Type B pancreatic cell (in vitro differentiated cells): ENCODE data around the gene ASXL2. TPM values are rescaled to one million over a fixed set of nuclear protein-coding genes. Genes with fewer than 3 reads are reported as not detected.

Experiments
- DNase-seq: peaks from one replicate; pipeline ENCODE4 v3.0.0; 2021; ENCODE audit warnings: mixed read lengths; ENCODE audit not compliant: unreplicated experiment; ENCODE audit errors: extremely low spot score
- H3K27ac Mint-ChIP-seq: 2 replicates; pipeline ENCODE4 v1.8.0; 2021; ENCODE audit warnings: mild to moderate bottlenecking, mixed read lengths
- H3K27me3 Mint-ChIP-seq: 2 replicates; pipeline ENCODE4 v1.8.0; 2021; ENCODE audit warnings: mixed read lengths
- H3K36me3 Mint-ChIP-seq: 2 replicates; pipeline ENCODE4 v1.8.0; 2021; ENCODE audit warnings: mixed read lengths
- H3K4me1 Mint-ChIP-seq: one replicate; pipeline ENCODE4 v1.8.0; 2021; ENCODE audit warnings: mixed read lengths; ENCODE audit not compliant: unreplicated experiment
- H3K4me3 Mint-ChIP-seq: 2 replicates; pipeline ENCODE4 v1.8.0; 2021; ENCODE audit warnings: mild to moderate bottlenecking, mixed read lengths
- H3K9me3 Mint-ChIP-seq: 2 replicates; pipeline ENCODE4 v1.8.0; 2021; ENCODE audit warnings: mixed read lengths
- total RNA-seq: library from RNA; stranded (reverse); gene quantifications from 2 replicates; pipeline ENCODE4 v1.2.1, GENCODE V29; 2021; ENCODE audit warnings: low replicate concordance
- TF ChIP-seq, protein P1 (sequence below): fragments of 200-600 bp; sonication (generic); conservative IDR thresholded peaks from 2 replicates; pipeline ENCODE4 v1.5.0; 2021; ENCODE audit warnings: antibody characterized with exemption, mild to moderate bottlenecking

The ASXL2 gene
- total RNA-seq, 1 donor from 2014 or later: 29.2 TPM

DNA sequence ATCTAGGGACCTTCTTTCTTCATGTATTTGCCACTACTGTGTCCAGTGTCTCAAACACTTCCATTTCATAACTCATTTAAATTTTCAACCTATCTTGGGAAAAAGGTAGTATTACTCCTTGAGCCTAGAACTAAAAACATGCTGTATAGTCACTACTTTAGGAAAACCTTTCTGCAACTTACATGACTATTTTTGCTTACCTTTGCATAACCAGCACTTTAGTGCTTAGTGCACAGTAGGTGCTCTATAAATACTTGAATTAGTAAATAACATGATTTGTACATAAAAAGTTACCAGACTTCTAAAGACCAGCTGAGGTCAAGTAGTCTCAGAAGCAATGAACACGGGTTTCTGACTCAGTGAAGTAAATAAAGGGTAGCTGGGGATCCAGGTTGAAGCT lies 142.5 kb downstream of the ASXL2 start:
- TF ChIP-seq, protein P1, sequence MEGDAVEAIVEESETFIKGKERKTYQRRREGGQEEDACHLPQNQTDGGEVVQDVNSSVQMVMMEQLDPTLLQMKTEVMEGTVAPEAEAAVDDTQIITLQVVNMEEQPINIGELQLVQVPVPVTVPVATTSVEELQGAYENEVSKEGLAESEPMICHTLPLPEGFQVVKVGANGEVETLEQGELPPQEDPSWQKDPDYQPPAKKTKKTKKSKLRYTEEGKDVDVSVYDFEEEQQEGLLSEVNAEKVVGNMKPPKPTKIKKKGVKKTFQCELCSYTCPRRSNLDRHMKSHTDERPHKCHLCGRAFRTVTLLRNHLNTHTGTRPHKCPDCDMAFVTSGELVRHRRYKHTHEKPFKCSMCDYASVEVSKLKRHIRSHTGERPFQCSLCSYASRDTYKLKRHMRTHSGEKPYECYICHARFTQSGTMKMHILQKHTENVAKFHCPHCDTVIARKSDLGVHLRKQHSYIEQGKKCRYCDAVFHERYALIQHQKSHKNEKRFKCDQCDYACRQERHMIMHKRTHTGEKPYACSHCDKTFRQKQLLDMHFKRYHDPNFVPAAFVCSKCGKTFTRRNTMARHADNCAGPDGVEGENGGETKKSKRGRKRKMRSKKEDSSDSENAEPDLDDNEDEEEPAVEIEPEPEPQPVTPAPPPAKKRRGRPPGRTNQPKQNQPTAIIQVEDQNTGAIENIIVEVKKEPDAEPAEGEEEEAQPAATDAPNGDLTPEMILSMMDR: no peak
- Mint-ChIP-seq H3K4me3 (no peak overlapping the region), H3K36me3 (peaks cover 3% of the 10 kb centered on the region), H3K27me3 (no peaks in the 10 kb centered on the region), H3K9me3 (no peaks in the 10 kb centered on the region), H3K4me1 (peaks cover 8% of the 10 kb centered on the region), H3K27ac (no peak overlapping the region)
- DNase-seq: no peak

DNA sequence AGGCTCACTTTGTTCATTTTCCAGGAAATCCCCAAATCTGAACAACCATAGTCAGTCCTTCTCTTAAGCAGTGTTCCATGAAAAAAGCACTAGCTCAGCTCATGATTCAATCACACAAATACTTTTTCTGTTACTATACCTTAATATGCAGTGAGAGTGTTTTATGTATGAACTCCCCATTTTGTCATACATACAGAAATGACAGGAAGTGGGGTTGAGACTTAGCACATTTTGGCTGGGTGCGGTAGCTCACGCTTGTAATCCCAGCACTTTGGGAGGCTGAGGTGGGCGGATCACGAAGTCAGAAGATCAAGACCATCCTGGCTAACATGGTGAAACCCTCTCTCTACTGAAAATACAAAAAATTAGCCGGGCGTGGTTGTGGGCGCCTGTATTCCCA lies 149.7 kb downstream of the ASXL2 start:
- Mint-ChIP-seq H3K27ac (no peak overlapping the region), H3K4me1 (no peaks in the 10 kb centered on the region), H3K27me3 (no peaks in the 10 kb centered on the region), H3K4me3 (no peak overlapping the region), H3K36me3 (no peaks in the 10 kb centered on the region), H3K9me3 (no peaks in the 10 kb centered on the region)
- TF ChIP-seq, protein P1: no peak
- no peak for DNase-seq

DNA sequence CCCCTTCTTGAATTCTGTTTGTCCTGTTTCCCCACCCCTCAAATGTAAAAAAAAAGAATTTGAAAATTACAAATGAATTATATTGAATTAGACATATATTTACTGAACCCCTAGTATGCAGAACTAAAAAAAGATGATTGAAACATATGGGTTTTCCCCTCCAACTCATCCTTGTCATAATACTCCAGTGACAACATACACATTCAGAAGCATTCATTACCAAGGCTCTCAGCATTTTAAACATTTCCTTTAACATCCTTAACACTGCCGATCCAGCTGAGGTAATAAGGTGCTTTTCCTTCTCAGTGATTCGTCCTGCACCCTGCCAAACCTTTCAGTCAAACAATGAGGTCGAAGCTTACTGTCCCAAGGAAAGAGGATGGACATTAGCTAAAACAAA lies 151.8 kb downstream of the ASXL2 start:
- H3K36me3 Mint-ChIP-seq: no peaks in the 10 kb centered on the region
- TF ChIP-seq, protein P1: no peak
- H3K4me3 Mint-ChIP-seq: no peak overlapping the region
- peaks cover 3% of the 10 kb centered on the region for H3K4me1 Mint-ChIP-seq
- no peak overlapping the region for H3K27ac Mint-ChIP-seq
- no peak for DNase-seq
- no peaks in the 10 kb centered on the region for H3K27me3 Mint-ChIP-seq
- H3K9me3 Mint-ChIP-seq: no peaks in the 10 kb centered on the region

DNA sequence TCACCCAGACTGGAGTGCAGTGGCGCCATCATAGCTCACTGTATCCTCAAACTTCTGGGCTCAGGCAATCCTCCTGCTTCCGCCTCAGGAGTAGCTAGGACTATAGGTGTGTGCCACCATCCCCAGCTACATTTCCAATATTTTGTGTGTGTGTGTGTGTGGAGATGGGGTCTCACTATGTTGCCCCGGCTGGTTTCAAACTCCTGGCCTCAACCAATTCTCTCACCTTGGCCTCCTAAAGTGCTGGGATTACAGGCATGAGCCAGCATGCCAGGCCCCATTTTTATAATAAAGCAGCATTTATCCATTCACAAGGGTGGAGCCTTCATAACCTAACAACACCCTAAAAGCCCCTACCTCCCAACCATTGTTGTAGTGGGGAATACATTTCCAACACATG lies 152.4 kb downstream of the ASXL2 start:
- Mint-ChIP-seq H3K36me3 (no peaks in the 10 kb centered on the region), H3K27ac (no peak overlapping the region), H3K27me3 (no peaks in the 10 kb centered on the region), H3K4me1 (peaks cover 4% of the 10 kb centered on the region), H3K9me3 (no peaks in the 10 kb centered on the region), H3K4me3 (no peak overlapping the region)
- no peak for DNase-seq
- TF ChIP-seq, protein P1: no peak

DNA sequence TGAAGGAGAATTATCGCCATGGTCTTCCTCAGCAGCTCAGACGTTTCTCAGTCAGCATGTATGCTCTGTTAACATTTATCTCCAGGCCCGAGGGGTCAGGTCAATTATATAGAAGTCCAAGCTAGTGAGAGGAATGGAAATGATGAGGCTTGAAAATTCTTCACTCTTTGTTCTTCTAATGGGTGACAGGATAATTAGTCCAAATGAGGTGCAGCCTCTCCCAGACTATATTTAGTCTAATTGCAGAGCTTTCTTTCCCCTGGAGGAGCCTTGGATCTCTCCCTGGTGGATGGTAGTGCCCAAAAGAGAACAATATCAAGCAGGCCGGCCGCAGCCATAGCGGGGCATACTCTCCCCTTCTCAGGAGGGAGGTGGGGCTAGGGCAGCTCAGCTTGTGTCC lies 153.5 kb downstream of the ASXL2 start:
- Mint-ChIP-seq H3K27me3 (peaks cover 2% of the 10 kb centered on the region), H3K9me3 (no peaks in the 10 kb centered on the region), H3K4me1 (peaks cover 7% of the 10 kb centered on the region), H3K4me3 (no peak overlapping the region), H3K36me3 (no peaks in the 10 kb centered on the region), H3K27ac (no peak overlapping the region)
- DNase-seq: no peak
- TF ChIP-seq, protein P1: no peak

DNA sequence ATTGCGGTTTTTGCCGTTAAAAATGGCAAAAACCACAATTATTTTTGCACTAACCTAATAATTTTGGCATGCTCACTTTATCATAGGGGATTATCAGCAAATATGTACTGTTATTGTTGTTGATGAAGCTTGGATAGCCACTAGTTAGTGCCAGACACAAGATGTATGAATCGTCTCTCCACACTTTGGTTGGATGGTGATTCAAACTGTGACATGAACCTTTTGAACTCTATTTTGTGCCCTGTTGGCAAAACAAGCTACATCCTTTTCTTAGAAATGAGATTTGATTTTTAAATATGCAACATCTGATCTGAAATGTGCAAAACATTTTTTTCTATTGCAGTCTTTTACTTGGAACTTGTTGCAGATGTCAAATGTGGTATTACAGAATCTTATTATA lies 156.1 kb downstream of the ASXL2 start:
- no peaks in the 10 kb centered on the region for H3K9me3 Mint-ChIP-seq
- peaks cover 4% of the 10 kb centered on the region for H3K27me3 Mint-ChIP-seq
- H3K36me3 Mint-ChIP-seq: no peaks in the 10 kb centered on the region
- H3K4me1 Mint-ChIP-seq: peaks cover 8% of the 10 kb centered on the region
- DNase-seq: no peak
- TF ChIP-seq, protein P1: no peak
- H3K27ac Mint-ChIP-seq: no peak overlapping the region
- H3K4me3 Mint-ChIP-seq: no peak overlapping the region
